ENCODE measurements around the gene EIF3D.
"Not testable (repeated sequence)": the region's sequence is repeated elsewhere in the genome, so short reads cannot be mapped to it uniquely, and the experiment has no call there.

The EIF3D gene

GRCh38 chr22:36528341-36528740 lies 625 bp downstream of the EIF3D start:
- peak overlapping the region; percentile 93 for H3K4me3 ChIP-seq (ENCODE audit: low read depth, low read length)
- H3K27me3 ChIP-seq (ENCODE audit: insufficient read depth, low read depth, severe bottlenecking), result no peaks in the 10 kb centered on the region
- no peak for TF ChIP-seq CTCF (IDR thresholded peaks at IDR 0.05; ENCODE audit: low read depth, low read length)
- no peaks in the 10 kb centered on the region for H3K9me3 ChIP-seq (ENCODE audit: severe bottlenecking)
- peaks cover 45% of the 10 kb centered on the region for H3K36me3 ChIP-seq
- peak overlapping the region; percentile 92 for H3K27ac ChIP-seq
- DNase-seq, result no peak

GRCh38 chr22:36522662-36523061 lies 6.3 kb downstream of the EIF3D start:
- no peak for DNase-seq
- H3K4me3 ChIP-seq (ENCODE audit: low read depth, low read length), result no peak overlapping the region
- no peak for TF ChIP-seq CTCF (IDR thresholded peaks at IDR 0.05; ENCODE audit: low read depth, low read length)
- no peaks in the 10 kb centered on the region for H3K9me3 ChIP-seq (ENCODE audit: severe bottlenecking)
- H3K36me3 ChIP-seq, result peaks cover 96% of the 10 kb centered on the region
- no peak overlapping the region for H3K27ac ChIP-seq
- H3K27me3 ChIP-seq (ENCODE audit: insufficient read depth, low read depth, severe bottlenecking), result no peaks in the 10 kb centered on the region

- no peaks in the 10 kb centered on the region for H3K27me3 ChIP-seq (ENCODE audit: insufficient read depth, low read depth, severe bottlenecking)
- no peaks in the 10 kb centered on the region for H3K9me3 ChIP-seq (ENCODE audit: severe bottlenecking)
- no peak for DNase-seq
- H3K4me3 ChIP-seq (ENCODE audit: low read depth, low read length), result no peak overlapping the region
- no peak for TF ChIP-seq CTCF (IDR thresholded peaks at IDR 0.05; ENCODE audit: low read depth, low read length)
- peaks cover 97% of the 10 kb centered on the region for H3K36me3 ChIP-seq
- no peak overlapping the region for H3K27ac ChIP-seq
Observed at GRCh38 chr22:36520423-36520822, 8.5 kb downstream of the EIF3D start.

GRCh38 chr22:36519906-36520305 lies 9.1 kb downstream of the EIF3D start:
- H3K4me3 ChIP-seq (ENCODE audit: low read depth, low read length); H3K27me3 ChIP-seq (ENCODE audit: insufficient read depth, low read depth, severe bottlenecking); DNase-seq; H3K27ac ChIP-seq; H3K9me3 ChIP-seq (ENCODE audit: severe bottlenecking): not testable (repeated sequence)
- peaks cover 97% of the 10 kb centered on the region for H3K36me3 ChIP-seq

- H3K27ac ChIP-seq, result no peak overlapping the region
- no peak for TF ChIP-seq CTCF (IDR thresholded peaks at IDR 0.05; ENCODE audit: low read depth, low read length)
- no peaks in the 10 kb centered on the region for H3K9me3 ChIP-seq (ENCODE audit: severe bottlenecking)
- H3K27me3 ChIP-seq (ENCODE audit: insufficient read depth, low read depth, severe bottlenecking), result no peaks in the 10 kb centered on the region
- no peak overlapping the region for H3K4me3 ChIP-seq (ENCODE audit: low read depth, low read length)
- no peak for DNase-seq
- H3K36me3 ChIP-seq, result peaks cover 96% of the 10 kb centered on the region
Observed at GRCh38 chr22:36514766-36515165, 14.2 kb downstream of the EIF3D start.

GRCh38 chr22:36512991-36513390 lies 16.0 kb downstream of the EIF3D start:
- TF ChIP-seq CTCF (IDR thresholded peaks at IDR 0.05; ENCODE audit: low read depth, low read length), result no peak
- Histone ChIP-seq H3K9me3 (ENCODE audit: severe bottlenecking) (no peaks in the 10 kb centered on the region), H3K27me3 (ENCODE audit: insufficient read depth, low read depth, severe bottlenecking) (no peaks in the 10 kb centered on the region), H3K27ac (no peak overlapping the region), H3K36me3 (peaks cover 81% of the 10 kb centered on the region), H3K4me3 (ENCODE audit: low read depth, low read length) (no peak overlapping the region)
- DNase-seq, result no peak

Measured in WERI-Rb-1 (cell line).